K562 (cell line): ENCODE measurements around the gene GLE1. TPM values are rescaled to one million over a fixed set of nuclear protein-coding genes. Genes with fewer than 3 reads are reported as not detected.
"Not testable (repeated sequence)": the region's sequence is repeated elsewhere in the genome, so short reads cannot be mapped to it uniquely, and the experiment has no call there.

Experiments
- ATAC-seq: fragments of 200-7000 bp; cut with Tn5 transposase; 3 replicates; pipeline ENCODE4 v1.9.1; 2020; ENCODE audit warnings: moderate library complexity
- BruUV-seq: library from RNA; stranded (reverse); fragments of 400-500 nt; replicated peaks from 2 replicates; lab custom pipeline; 2021; lab: Mats Ljungman, UMichigan
- CTCF ChIA-PET: fragments of 300-600 bp; formaldehyde crosslinking; extraction: SDS; loops from one replicate; lab custom pipeline; 2021; ENCODE audit warnings: low intra/inter-chr PET ratio; lab: Yijun Ruan, JAX
- POLR2A ChIA-PET: fragments of 300-600, 350-650 bp; sonication (Branson Sonifier 250); formaldehyde crosslinking; extraction: SDS; loops from one replicate; lab custom pipeline; 2021; ENCODE audit warnings: antibody characterized with exemption, inconsistent platforms; lab: Yijun Ruan, JAX
- DNase-seq, 4 experiments: peaks; one replicate each; pipeline versions ENCODE4 v3.0.0 to v3.0.0-alpha.2; 2011 to 2018; ENCODE audit warnings: low spot score in 3 of 4, mixed read lengths in 3 of 4; ENCODE audit errors: extremely low read depth in 1 of 4
- FAIRE-seq: peaks from 2 replicates; lab custom pipeline; 2011; peaks lifted over from hg19 to GRCh38; lab: Jason Lieb, UNC
- H2AFZ ChIP-seq: 2 replicates; pipeline ENCODE4 v1.6.0; 2011; ENCODE audit warnings: low read depth, low read length, control low read depth, inconsistent platforms
- H3K27ac ChIP-seq: fragments of 200-600 bp; 3 replicates; pipeline ENCODE4 v1.8.0; 2011; ENCODE audit warnings: low read depth, mild to moderate bottlenecking, control low read depth, inconsistent platforms, low read length, moderate library complexity, mixed read lengths; ENCODE audit errors: extremely low read depth
- H3K27me3 ChIP-seq, 2 experiments: fragments of 300-600 bp in 1 of 2; 2 replicates in 1 of 2; 3 replicates in 1 of 2; pipeline versions ENCODE4 v1.6.0 to v1.8.0; 2011; ENCODE audit warnings: inconsistent platforms in 2 of 2, low read length in 2 of 2, mild to moderate bottlenecking in 1 of 2, mixed read lengths in 1 of 2, moderate library complexity in 1 of 2; ENCODE audit not compliant: control insufficient read depth in 2 of 2, insufficient read depth in 2 of 2
- H3K36me3 ChIP-seq: fragments of 300-600 bp; 3 replicates; pipeline ENCODE4 v1.8.0; 2011; ENCODE audit warnings: mild to moderate bottlenecking, low read length, inconsistent platforms; ENCODE audit not compliant: control insufficient read depth, insufficient read depth
- H3K4me1 ChIP-seq, 2 experiments: fragments of 200-600 bp in 1 of 2; replicated peaks in 1 of 2; 2 replicates in 1 of 2; 3 replicates in 1 of 2; pipeline versions ENCODE4 v1.5.1 to v1.8.0; 2011; ENCODE audit warnings: inconsistent platforms in 2 of 2, low read length in 2 of 2, mild to moderate bottlenecking in 1 of 2, mixed read lengths in 1 of 2, moderate library complexity in 1 of 2; ENCODE audit not compliant: control insufficient read depth in 2 of 2, insufficient read depth in 2 of 2
- H3K4me2 ChIP-seq: 2 replicates; pipeline ENCODE4 v1.6.1; 2011; ENCODE audit warnings: low read length, control low read depth, inconsistent platforms, mixed read lengths; ENCODE audit not compliant: insufficient read depth
- H3K4me3 ChIP-seq: fragments of 200-600 bp; sonication (generic), shearing (Covaris generic); 2 replicates; pipeline ENCODE4 v1.5.1; 2016; ENCODE audit warnings: control low read depth, inconsistent platforms
- H3K79me2 ChIP-seq: fragments of 200-600 bp; 3 replicates; pipeline ENCODE4 v1.8.0; 2011; ENCODE audit warnings: low read length, inconsistent platforms; ENCODE audit not compliant: control insufficient read depth, insufficient read depth
- H3K9ac ChIP-seq, 2 experiments: 2 replicates each; pipeline versions ENCODE4 v1.6.0 to v1.6.1; 2011; ENCODE audit warnings: low read depth in 2 of 2, low read length in 2 of 2, control low read depth in 1 of 2, inconsistent platforms in 1 of 2, mild to moderate bottlenecking in 1 of 2, mixed read lengths in 1 of 2; ENCODE audit not compliant: insufficient read depth in 1 of 2
- H3K9me1 ChIP-seq: one replicate; pipeline ENCODE4 v1.6.0; 2011; ENCODE audit warnings: inconsistent platforms, mild to moderate bottlenecking, low read length, moderate library complexity; ENCODE audit not compliant: control insufficient read depth, insufficient read depth
- H3K9me3 ChIP-seq: replicated peaks from 2 replicates; pipeline ENCODE4 v1.5.1; 2011; ENCODE audit warnings: low read depth, low read length, inconsistent platforms; ENCODE audit not compliant: control insufficient read depth, insufficient read depth
- H4K20me1 ChIP-seq: replicated peaks from 2 replicates; pipeline ENCODE4 v1.6.1; 2011; ENCODE audit warnings: low read length, inconsistent platforms, mixed read lengths; ENCODE audit not compliant: control insufficient read depth, insufficient read depth
- ADNP ChIP-seq: fragments of 200-800 bp; sonication (Bioruptor generic); IDR thresholded peaks from 2 replicates; pipeline ENCODE4 v1.6.1; 2016; ENCODE audit warnings: missing genetic modification characterization, missing compliant biosample characterization
- BDP1 ChIP-seq: IDR thresholded peaks from 3 replicates; pipeline ENCODE4 v1.6.1; 2011; ENCODE audit not compliant: insufficient read length, insufficient read depth
- BHLHE40 ChIP-seq: IDR thresholded peaks from 2 replicates; pipeline ENCODE4 v1.6.1; 2011; ENCODE audit warnings: low read length, improper control_type of control experiment
- CBFA2T3 ChIP-seq: fragments of 450-650 bp; IDR thresholded peaks from 2 replicates; pipeline ENCODE4 v1.6.1; 2017
- FIP1L1 ChIP-seq: fragments of 200-400 bp; formaldehyde crosslinking; IDR thresholded peaks from 2 replicates; pipeline ENCODE4 v1.6.1; 2018; ENCODE audit warnings: mild to moderate bottlenecking, low read depth, low read length; ENCODE audit not compliant: poor library complexity, severe bottlenecking
- HES1 ChIP-seq: fragments of 450-650 bp; IDR thresholded peaks from 2 replicates; pipeline ENCODE4 v1.6.1; 2016; ENCODE audit warnings: low read depth, mild to moderate bottlenecking, moderate library complexity
- L3MBTL2 ChIP-seq: fragments of 450-650 bp; IDR thresholded peaks from 2 replicates; pipeline ENCODE4 v1.6.1; 2016; ENCODE audit warnings: mild to moderate bottlenecking, moderate library complexity
- NFIC ChIP-seq: fragments of 450-650 bp; IDR thresholded peaks from 2 replicates; pipeline ENCODE4 v1.6.1; 2017; ENCODE audit warnings: mild to moderate bottlenecking, inconsistent platforms
- PBX2 ChIP-seq, 2 experiments: IDR thresholded peaks in 1 of 2; conservative IDR thresholded peaks in 1 of 2; 2 replicates each; pipeline ENCODE4 v1.6.1; 2016; ENCODE audit warnings: low read depth in 2 of 2, mild to moderate bottlenecking in 1 of 2, missing compliant biosample characterization in 1 of 2, missing genetic modification characterization in 1 of 2, moderate library complexity in 1 of 2
- PKNOX1 ChIP-seq: fragments of 450-650 bp; IDR thresholded peaks from 2 replicates; pipeline ENCODE4 v1.6.1; 2016
- PURB ChIP-seq: sonication (generic); formaldehyde crosslinking; IDR thresholded peaks from 2 replicates; pipeline ENCODE4 v1.9.0; 2021; ENCODE audit warnings: low read depth, mild to moderate bottlenecking, missing genetic modification reagents
- SNIP1 ChIP-seq: fragments of 450-650 bp; IDR thresholded peaks from 2 replicates; pipeline ENCODE4 v1.7.1; 2017; ENCODE audit warnings: low read depth, mild to moderate bottlenecking
- ZNF830 ChIP-seq: fragments of 250-450 bp; sonication (Bioruptor Pico); IDR thresholded peaks from 2 replicates; pipeline ENCODE4 v1.5.0; 2021; ENCODE audit warnings: mild to moderate bottlenecking
- WGBS: fragments of 100-300 bp; shearing (Covaris generic); methylation state at CpG from one replicate; pipeline ENCODE4 v1.1.6; 2016; ENCODE audit warnings: low coverage, mixed read lengths; ENCODE audit not compliant: insufficient coverage; ENCODE audit errors: missing lambda C conversion rate; 5-methylcytosine and 5-hydroxymethylcytosine counted together
- in situ Hi-C: fragments of 300-500 bp; cut with MboI; formaldehyde crosslinking; loops from 4 replicates; pipeline ENCODE4 v1.15.0; 2018; ENCODE audit warnings: inconsistent platforms, mixed read lengths
- intact Hi-C: fragments of 100-400 bp; cut with micrococcal nuclease; formaldehyde crosslinking; loops from 2 replicates; pipeline ENCODE4 v1.14.2; 2022
- polyA plus RNA-seq, 8 experiments: library from polyadenylated mRNA; depleted of rRNA in 4 of 8; stranded (reverse) in 5 of 8; unstranded in 3 of 8; fragments of >200 nt; fragmentation: Nextera tagmentation in 2 of 8; fragmentation: Illumina TruSeq in 1 of 8; extraction: Ambion mirVana in 2 of 8; extraction: Trizol in 1 of 8; gene quantifications; 2 replicates each; pipeline versions ENCODE4 v1.2.1 to v1.2.3, GENCODE V29; 2011 to 2014; ENCODE audit warnings: inconsistent platforms in 1 of 8, missing spikeins in 1 of 8
- total RNA-seq, 7 experiments: library from RNA; depleted of rRNA in 6 of 7; stranded (reverse); fragments of >200 nt in 6 of 7; fragmentation: Illumina TruSeq in 2 of 7; extraction: Trizol in 2 of 7; gene quantifications; 2 replicates each; pipeline versions ENCODE4 v1.2.1 to v1.2.3, GENCODE V29; 2011 to 2021; ENCODE audit warnings: low replicate concordance in 1 of 7

GLE1 gene
- total and polyA plus RNA-seq, 9 of the 15 experiments (the other 6 are each of a cell fraction or from before 2014, with no cell fraction given), result 15.9 to 44.8 (median 37.6) TPM

GRCh38 chr9:128580731-128581130, 76.2 kb downstream of the GLE1 start:
- BruUV-seq, result no TSS peak
- FAIRE-seq (no peak), DNase-seq (no peak), ATAC-seq (no peak)
- ChIA-PET CTCF (no interaction called here), POLR2A (no interaction called here)
- Histone ChIP-seq H3K79me2 (no peaks in the 10 kb centered on the region), H3K36me3 (no peaks in the 10 kb centered on the region), H3K4me1 (peaks cover 0 to 4% of the 10 kb centered on the region in 2 experiments; a peak in 1 of 5 replicates), H2AFZ (no peak overlapping the region), H3K4me3 (no peak overlapping the region), H3K9me3 (no peaks in the 10 kb centered on the region), H3K27ac (no peak overlapping the region), H3K9ac (no peak overlapping the region), H4K20me1 (no peaks in the 10 kb centered on the region; the same call in 1 of the 2 replicates), H3K27me3 (no peaks in the 10 kb centered on the region), H3K4me2 (no peak overlapping the region), H3K9me1 (no peaks in the 10 kb centered on the region)
- 26% methylated on average over 10 of the region's 10 CpGs for WGBS
- in situ Hi-C loops (no loop called here), intact Hi-C loops (no loop called here)
- no peak for TF ChIP-seq ZNF830
- TF ChIP-seq SNIP1, result no peak
- no peak for TF ChIP-seq BDP1
- no peak for TF ChIP-seq PURB
- TF ChIP-seq FIP1L1, result no peak

- H3K27ac ChIP-seq; H3K4me3 ChIP-seq; intact Hi-C loops; H3K9ac ChIP-seq; H3K9me1 ChIP-seq; H3K4me1 ChIP-seq; H2AFZ ChIP-seq; H4K20me1 ChIP-seq; H3K36me3 ChIP-seq; BruUV-seq; H3K27me3 ChIP-seq; H3K9me3 ChIP-seq; H3K79me2 ChIP-seq; in situ Hi-C loops; H3K4me2 ChIP-seq; TF ChIP-seq PBX2 (CRISPR knock-in tag; IDR thresholded peaks at IDR 0.05; ENCODE audit: low read depth): not testable (repeated sequence)
- ChIA-PET CTCF (interaction anchor here (0.6 kb wide), 1 partner anchor 82 kb away, joined by 4 read pairs; no protein-coding TSS in a partner anchor), POLR2A (interaction anchor here (1.0 kb wide), 1 partner anchor 10 kb away, joined by 5 read pairs; no protein-coding TSS in a partner anchor)
- DNase-seq (peak in 2 of 4 experiments; percentile 39 to 41), ATAC-seq (peak; percentile 67; the same call in 2 of the 3 replicates), FAIRE-seq (peak; percentile 58)
- 11% methylated on average over 8 of the region's 8 CpGs for WGBS
- peak; percentile 39; the same call in 1 of the 2 replicates for TF ChIP-seq L3MBTL2
- TF ChIP-seq HES1, result 0 out of 2 replicates have a peak, but pooled peaks have one; percentile 49
- peak; percentile 79 for TF ChIP-seq ADNP (tag)
- peak; percentile 30; the same call in 1 of the 2 replicates for TF ChIP-seq PKNOX1
- TF ChIP-seq CBFA2T3, result peak; percentile 48
- peak; percentile 96 for TF ChIP-seq BHLHE40
- peak; percentile 53 for TF ChIP-seq PBX2 (tag; conservative IDR thresholded peaks at IDR 0.05; ENCODE audit: low read depth)
- peak; percentile 73 for TF ChIP-seq NFIC
Observed at GRCh38 chr9:128585155-128585554, 80.6 kb downstream of the GLE1 start.
